Fibroblast of pulmonary artery (primary cell): ENCODE results near the gene CHIC2.
"Not testable (repeated sequence)": the region's sequence is repeated elsewhere in the genome, so short reads cannot be mapped to it uniquely, and the experiment has no call there.

ENCODE experiments used
- DNase-seq: peaks from one replicate; pipeline ENCODE4 v3.0.0-alpha.2; 2010; ENCODE audit warnings: low read depth
- H3K4me3 ChIP-seq: replicated peaks from 2 replicates; pipeline ENCODE4 v1.5.1; 2011; ENCODE audit warnings: low read depth, mild to moderate bottlenecking, control low read depth, low read length, moderate library complexity
- CTCF ChIP-seq: IDR thresholded peaks from 2 replicates; pipeline ENCODE4 v1.5.1; 2011; ENCODE audit warnings: mild to moderate bottlenecking, control low read depth, low read length, inconsistent platforms; ENCODE audit errors: missing control alignments

CHIC2 gene

GRCh38 chr4:54060116-54060515 lies 4.3 kb downstream of the CHIC2 start:
- DNase-seq, result no peak
- H3K4me3 ChIP-seq, result peak overlapping the region; percentile 95
- TF ChIP-seq CTCF, result no peak

DNA sequence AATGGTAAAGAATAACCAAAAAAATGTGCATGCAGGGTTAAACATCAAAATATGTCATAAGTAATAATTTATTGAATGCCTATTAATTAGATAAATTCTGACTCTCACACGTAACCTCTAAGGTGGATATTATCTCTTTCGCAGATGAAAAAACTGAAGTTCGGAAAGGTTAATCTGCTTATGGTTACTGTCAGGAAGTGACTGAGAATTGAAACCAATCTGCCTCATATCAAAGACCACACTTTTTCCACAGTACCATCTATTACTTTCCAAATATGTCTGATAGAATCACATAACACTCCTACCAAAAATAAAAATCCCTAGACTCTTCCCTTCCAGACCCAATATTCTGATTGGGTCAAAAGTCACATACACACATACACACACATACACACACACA lies 6.2 kb downstream of the CHIC2 start:
- DNase-seq, result no peak
- TF ChIP-seq CTCF, result no peak
- no peak overlapping the region for H3K4me3 ChIP-seq

DNA sequence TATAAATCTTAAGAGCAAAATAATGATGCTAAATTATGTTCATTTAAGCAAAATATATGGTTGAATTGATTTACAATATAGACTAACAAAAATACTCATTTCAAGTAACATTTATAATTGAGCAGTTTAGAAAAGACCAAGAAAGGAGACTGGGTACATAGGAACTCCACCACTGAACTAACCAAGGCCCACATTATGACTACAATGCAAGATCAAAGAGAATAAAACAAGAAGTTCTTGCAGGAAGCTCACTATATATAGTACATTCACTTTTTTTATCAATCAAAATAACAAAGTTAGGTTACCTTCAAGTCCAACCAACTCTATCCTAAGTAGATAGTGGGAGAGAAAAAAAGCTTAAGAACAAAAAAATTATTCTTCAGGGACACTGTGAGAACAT lies 8.0 kb downstream of the CHIC2 start:
- no peak overlapping the region for H3K4me3 ChIP-seq

GRCh38 chr4:54055494-54055893 lies 8.9 kb downstream of the CHIC2 start:
- DNase-seq, result no peak
- no peak overlapping the region for H3K4me3 ChIP-seq
- TF ChIP-seq CTCF, result no peak

More for the DNA sequence above, 8.0 kb downstream of the CHIC2 start:
- TF ChIP-seq CTCF, result no peak
- no peak for DNase-seq

DNA sequence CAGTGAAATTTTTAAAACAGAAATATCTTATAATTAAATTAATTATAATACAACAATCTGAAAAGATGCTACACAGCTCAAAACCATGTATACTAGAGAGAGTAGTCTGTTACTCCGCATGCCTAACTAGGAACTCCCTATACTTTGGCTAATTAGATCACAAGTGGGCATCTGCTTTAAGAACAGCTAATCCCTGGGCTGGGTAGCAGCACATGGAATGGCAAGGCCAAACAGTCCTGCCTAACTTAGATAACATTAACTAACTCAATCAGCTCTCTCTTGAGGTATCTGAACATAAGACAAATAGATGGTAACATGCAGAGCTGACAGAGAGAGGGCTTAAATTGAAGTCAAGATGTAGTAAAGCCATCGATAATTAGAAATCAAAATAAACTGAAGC lies 9.9 kb downstream of the CHIC2 start:
- DNase-seq, result no peak
- H3K4me3 ChIP-seq, result no peak overlapping the region
- no peak for TF ChIP-seq CTCF

- H3K4me3 ChIP-seq, DNase-seq: not testable (repeated sequence)
Observed at GRCh38 chr4:54053322-54053721, 11.1 kb downstream of the CHIC2 start.

- no peak for TF ChIP-seq CTCF
- peak; percentile 39 for DNase-seq
Observed at GRCh38 chr4:54050214-54050904, 14.0 kb downstream of the CHIC2 start.

DNA sequence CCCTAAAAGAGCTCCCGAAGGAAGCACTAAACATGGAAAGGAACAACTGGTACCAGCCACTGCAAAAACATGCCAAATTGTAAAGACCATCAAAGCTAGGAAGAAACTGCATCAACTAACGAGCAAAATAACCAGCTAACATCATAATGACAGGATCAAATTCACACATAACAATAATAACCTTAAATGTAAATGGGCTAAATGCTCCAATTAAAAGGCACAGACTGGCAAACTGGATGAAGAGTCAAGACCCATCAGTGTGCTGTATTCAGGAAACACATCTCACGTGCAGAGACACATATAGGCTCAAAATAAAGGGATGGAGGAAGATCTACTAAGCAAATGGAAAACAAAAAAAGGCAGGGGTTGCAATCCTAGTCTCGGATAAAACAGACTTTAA lies 20.8 kb downstream of the CHIC2 start:
- H3K4me3 ChIP-seq, DNase-seq: not testable (repeated sequence)

More at GRCh38 chr4:54050214-54050904, 14.0 kb downstream of the CHIC2 start:
- no peak overlapping the region for H3K4me3 ChIP-seq
